HepG2 (cell line): ENCODE results near the gene HCRT. TPM values are rescaled to one million over a fixed set of nuclear protein-coding genes. Genes with fewer than 3 reads are reported as not detected.

Experiments
- BHLHE40 ChIP-seq: IDR thresholded peaks from 2 replicates; pipeline ENCODE4 v1.6.1; 2011; ENCODE audit warnings: low read length, improper control_type of control experiment
- CC2D1A ChIP-seq: sonication (generic); formaldehyde crosslinking; IDR thresholded peaks from 2 replicates; pipeline ENCODE4 v1.8.1; 2023; ENCODE audit warnings: mild to moderate bottlenecking, missing genetic modification reagents
- HES4 ChIP-seq: sonication (generic); formaldehyde crosslinking; IDR thresholded peaks from 2 replicates; pipeline ENCODE4 v1.9.0; 2021; ENCODE audit warnings: mild to moderate bottlenecking, missing genetic modification reagents, borderline replicate concordance
- HNF4A ChIP-seq: sonication (generic); formaldehyde crosslinking; IDR thresholded peaks from 2 replicates; pipeline ENCODE4 v1.4.0; 2020; ENCODE audit warnings: missing genetic modification reagents
- ISX ChIP-seq: sonication (generic); formaldehyde crosslinking; conservative IDR thresholded peaks from 2 replicates; pipeline ENCODE4 v1.5.0; 2020; ENCODE audit warnings: missing genetic modification reagents
- PAX8 ChIP-seq: sonication (generic); formaldehyde crosslinking; IDR thresholded peaks from 2 replicates; pipeline ENCODE4 v1.8.0; 2022; ENCODE audit warnings: mild to moderate bottlenecking, missing genetic modification reagents, borderline replicate concordance
- RFX3 ChIP-seq: IDR thresholded peaks from 2 replicates; pipeline ENCODE4 v1.6.1; 2016; ENCODE audit warnings: missing biosample characterization, missing genetic modification reagents
- RNF2 ChIP-seq: fragments of 450-650 bp; conservative IDR thresholded peaks from 2 replicates; pipeline ENCODE4 v1.6.1; 2016; ENCODE audit warnings: low read depth
- SMARCE1 ChIP-seq: fragments of 450-650 bp; IDR thresholded peaks from 2 replicates; pipeline ENCODE4 v1.6.1; 2017; ENCODE audit warnings: borderline replicate concordance
- TEAD3 ChIP-seq: optimal IDR thresholded peaks from 2 replicates; pipeline ENCODE3; 2016; ENCODE audit warnings: borderline replicate concordance
- U2AF1 ChIP-seq: fragments of 200-400 bp; formaldehyde crosslinking; optimal IDR thresholded peaks from 2 replicates; pipeline ENCODE3; 2017; ENCODE audit warnings: mild to moderate bottlenecking, low read depth, low read length
- XRCC5 ChIP-seq: fragments of 200-400 bp; formaldehyde crosslinking; optimal IDR thresholded peaks from 2 replicates; pipeline ENCODE3; 2017; ENCODE audit warnings: mild to moderate bottlenecking, low read length
- ZBTB7B ChIP-seq: sonication (generic); formaldehyde crosslinking; IDR thresholded peaks from 2 replicates; pipeline ENCODE4 v1.4.0; 2020; ENCODE audit warnings: missing genetic modification reagents
- ZNF20 ChIP-seq: sonication (generic); formaldehyde crosslinking; IDR thresholded peaks from 2 replicates; pipeline ENCODE4 v1.4.0; 2020; ENCODE audit warnings: mild to moderate bottlenecking, moderate library complexity, missing genetic modification reagents
- ZNF282 ChIP-seq: fragments of 450-650 bp; IDR thresholded peaks from 2 replicates; pipeline ENCODE4 v1.6.1; 2018; ENCODE audit not compliant: partially characterized antibody
- ZNF550 ChIP-seq: sonication (generic); formaldehyde crosslinking; IDR thresholded peaks from 2 replicates; pipeline ENCODE4 v1.4.0; 2020; ENCODE audit warnings: mild to moderate bottlenecking, missing genetic modification reagents, borderline replicate concordance
- ZNF558 ChIP-seq: sonication (generic); formaldehyde crosslinking; IDR thresholded peaks from 2 replicates; pipeline ENCODE4 v1.9.0; 2022; ENCODE audit warnings: mild to moderate bottlenecking, missing genetic modification reagents, borderline replicate concordance
- ZNF749 ChIP-seq: sonication (generic); formaldehyde crosslinking; IDR thresholded peaks from 2 replicates; pipeline ENCODE4 v1.8.0; 2022; ENCODE audit warnings: mild to moderate bottlenecking, missing genetic modification reagents, moderate library complexity, borderline replicate concordance
- ZNF776 ChIP-seq: sonication (generic); formaldehyde crosslinking; IDR thresholded peaks from 2 replicates; pipeline ENCODE4 v1.4.0; 2020; ENCODE audit warnings: mild to moderate bottlenecking, missing genetic modification reagents
- ZSCAN25 ChIP-seq: sonication (generic); formaldehyde crosslinking; IDR thresholded peaks from 2 replicates; pipeline ENCODE4 v1.8.0; 2022; ENCODE audit warnings: mild to moderate bottlenecking, missing genetic modification reagents
- ZSCAN29 ChIP-seq: sonication (generic); formaldehyde crosslinking; conservative IDR thresholded peaks from 2 replicates; pipeline ENCODE4 v1.4.0; 2020; ENCODE audit warnings: mild to moderate bottlenecking, missing genetic modification reagents
- polyA plus RNA-seq, 8 experiments: library from polyadenylated mRNA; depleted of rRNA in 3 of 8; stranded (reverse) in 7 of 8; unstranded in 1 of 8; fragments of >200 nt; fragmentation: Illumina TruSeq in 4 of 8; extraction: Trizol in 4 of 8; gene quantifications; 2 replicates each; pipeline versions ENCODE4 v1.2.1 to v1.2.3, GENCODE V29; 2011 to 2016; ENCODE audit warnings: low read depth in 4 of 8, missing spikeins in 1 of 8, mixed read lengths in 1 of 8; ENCODE audit not compliant: insufficient read depth in 1 of 8
- total RNA-seq, 5 experiments: library from RNA; depleted of rRNA; stranded (reverse); fragments of >200 nt; fragmentation: Illumina TruSeq; extraction: Trizol; gene quantifications; 2 replicates each; pipeline ENCODE4 v1.2.3, GENCODE V29; 2016; ENCODE audit warnings: low read depth in 1 of 5
- TF ChIP-seq, protein P1 (sequence below): sonication (generic); formaldehyde crosslinking; IDR thresholded peaks from 2 replicates; pipeline ENCODE4 v1.4.0; 2020; ENCODE audit warnings: mild to moderate bottlenecking, missing genetic modification reagents
- TF ChIP-seq, protein P2 (sequence below): sonication (generic); formaldehyde crosslinking; IDR thresholded peaks from 2 replicates; pipeline ENCODE4 v1.4.0; 2020; ENCODE audit warnings: missing genetic modification reagents, borderline replicate concordance
- TF ChIP-seq, protein P3 (sequence below): sonication (generic); formaldehyde crosslinking; IDR thresholded peaks from 2 replicates; pipeline ENCODE4 v1.4.0; 2020; ENCODE audit warnings: missing genetic modification reagents
- TF ChIP-seq, protein P4 (sequence below): sonication (generic); formaldehyde crosslinking; IDR thresholded peaks from 2 replicates; pipeline ENCODE4 v1.4.0; 2020; ENCODE audit warnings: mild to moderate bottlenecking, missing genetic modification reagents

HCRT gene
- total and polyA plus RNA-seq, 2 of the 13 experiments (the other 11 are each of a cell fraction or from before 2014, with no cell fraction given): not detected

DNA sequence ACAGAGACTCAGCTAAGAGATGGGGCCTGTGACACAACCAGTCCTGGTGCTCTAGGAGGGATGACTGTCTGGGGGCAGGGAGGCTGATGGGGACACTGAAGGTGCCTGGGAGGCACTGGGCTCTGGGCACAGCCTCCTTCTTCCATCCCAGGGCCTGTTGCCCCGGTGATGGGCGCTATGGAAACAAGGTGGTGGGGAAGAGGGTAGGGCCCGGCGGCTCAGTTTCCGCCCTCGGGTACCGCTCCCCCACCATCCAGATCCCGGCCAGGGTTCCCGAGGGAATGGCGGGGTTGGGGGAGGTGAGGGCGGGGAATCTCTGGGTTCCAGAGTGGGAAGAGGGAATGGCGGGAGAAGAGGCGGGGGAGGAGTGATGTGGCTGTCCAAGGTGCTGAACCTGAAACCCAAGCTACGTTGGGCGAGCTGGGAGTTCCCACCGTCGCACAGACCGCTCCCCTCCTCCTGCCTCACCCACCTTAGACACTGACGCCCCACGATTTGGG, 5.3 kb downstream of the HCRT start (continued):
- TF ChIP-seq RNF2 (no peak), PAX8 (CRISPR knock-in tag) (0 out of 2 replicates have a peak, but pooled peaks have one; percentile 68), ZNF558 (CRISPR knock-in tag) (no peak; the same call in 1 of the 2 replicates), XRCC5 (peak; percentile 38), ZNF282 (no peak), ZNF550 (CRISPR knock-in tag) (no peak), ZNF749 (CRISPR knock-in tag) (peak; percentile 91; the same call in 1 of the 2 replicates), ZNF20 (CRISPR knock-in tag) (0 out of 2 replicates have a peak, but pooled peaks have one; percentile 21), ZBTB7B (CRISPR knock-in tag) (peak; percentile 70; the same call in 1 of the 2 replicates), ISX (CRISPR knock-in tag) (peak; percentile 93), RFX3 (CRISPR knock-in tag) (no peak), HES4 (CRISPR knock-in tag) (peak; percentile 93; the same call in 1 of the 2 replicates), ZSCAN25 (CRISPR knock-in tag) (peak; percentile 75; the same call in 1 of the 2 replicates), ZSCAN29 (CRISPR knock-in tag) (no peak), BHLHE40 (no peak), TEAD3 (CRISPR knock-in tag) (peak; percentile 84), ZNF776 (no peak), SMARCE1 (no peak), HNF4A (CRISPR knock-in tag) (no peak), CC2D1A (CRISPR knock-in tag) (no peak), U2AF1 (no peak)
- TF ChIP-seq, protein P1, sequence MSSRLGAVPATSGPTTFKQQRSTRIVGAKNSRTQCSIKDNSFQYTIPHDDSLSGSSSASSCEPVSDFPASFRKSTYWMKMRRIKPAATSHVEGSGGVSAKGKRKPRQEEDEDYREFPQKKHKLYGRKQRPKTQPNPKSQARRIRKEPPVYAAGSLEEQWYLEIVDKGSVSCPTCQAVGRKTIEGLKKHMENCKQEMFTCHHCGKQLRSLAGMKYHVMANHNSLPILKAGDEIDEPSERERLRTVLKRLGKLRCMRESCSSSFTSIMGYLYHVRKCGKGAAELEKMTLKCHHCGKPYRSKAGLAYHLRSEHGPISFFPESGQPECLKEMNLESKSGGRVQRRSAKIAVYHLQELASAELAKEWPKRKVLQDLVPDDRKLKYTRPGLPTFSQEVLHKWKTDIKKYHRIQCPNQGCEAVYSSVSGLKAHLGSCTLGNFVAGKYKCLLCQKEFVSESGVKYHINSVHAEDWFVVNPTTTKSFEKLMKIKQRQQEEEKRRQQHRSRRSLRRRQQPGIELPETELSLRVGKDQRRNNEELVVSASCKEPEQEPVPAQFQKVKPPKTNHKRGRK: no peak
- TF ChIP-seq, protein P2, sequence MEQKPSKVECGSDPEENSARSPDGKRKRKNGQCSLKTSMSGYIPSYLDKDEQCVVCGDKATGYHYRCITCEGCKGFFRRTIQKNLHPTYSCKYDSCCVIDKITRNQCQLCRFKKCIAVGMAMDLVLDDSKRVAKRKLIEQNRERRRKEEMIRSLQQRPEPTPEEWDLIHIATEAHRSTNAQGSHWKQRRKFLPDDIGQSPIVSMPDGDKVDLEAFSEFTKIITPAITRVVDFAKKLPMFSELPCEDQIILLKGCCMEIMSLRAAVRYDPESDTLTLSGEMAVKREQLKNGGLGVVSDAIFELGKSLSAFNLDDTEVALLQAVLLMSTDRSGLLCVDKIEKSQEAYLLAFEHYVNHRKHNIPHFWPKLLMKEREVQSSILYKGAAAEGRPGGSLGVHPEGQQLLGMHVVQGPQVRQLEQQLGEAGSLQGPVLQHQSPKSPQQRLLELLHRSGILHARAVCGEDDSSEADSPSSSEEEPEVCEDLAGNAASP: peak; percentile 86
- TF ChIP-seq, protein P3, sequence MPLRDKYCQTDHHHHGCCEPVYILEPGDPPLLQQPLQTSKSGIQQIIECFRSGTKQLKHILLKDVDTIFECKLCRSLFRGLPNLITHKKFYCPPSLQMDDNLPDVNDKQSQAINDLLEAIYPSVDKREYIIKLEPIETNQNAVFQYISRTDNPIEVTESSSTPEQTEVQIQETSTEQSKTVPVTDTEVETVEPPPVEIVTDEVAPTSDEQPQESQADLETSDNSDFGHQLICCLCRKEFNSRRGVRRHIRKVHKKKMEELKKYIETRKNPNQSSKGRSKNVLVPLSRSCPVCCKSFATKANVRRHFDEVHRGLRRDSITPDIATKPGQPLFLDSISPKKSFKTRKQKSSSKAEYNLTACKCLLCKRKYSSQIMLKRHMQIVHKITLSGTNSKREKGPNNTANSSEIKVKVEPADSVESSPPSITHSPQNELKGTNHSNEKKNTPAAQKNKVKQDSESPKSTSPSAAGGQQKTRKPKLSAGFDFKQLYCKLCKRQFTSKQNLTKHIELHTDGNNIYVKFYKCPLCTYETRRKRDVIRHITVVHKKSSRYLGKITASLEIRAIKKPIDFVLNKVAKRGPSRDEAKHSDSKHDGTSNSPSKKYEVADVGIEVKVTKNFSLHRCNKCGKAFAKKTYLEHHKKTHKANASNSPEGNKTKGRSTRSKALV: 0 out of 2 replicates have a peak, but pooled peaks have one; percentile 74
- TF ChIP-seq, protein P4, sequence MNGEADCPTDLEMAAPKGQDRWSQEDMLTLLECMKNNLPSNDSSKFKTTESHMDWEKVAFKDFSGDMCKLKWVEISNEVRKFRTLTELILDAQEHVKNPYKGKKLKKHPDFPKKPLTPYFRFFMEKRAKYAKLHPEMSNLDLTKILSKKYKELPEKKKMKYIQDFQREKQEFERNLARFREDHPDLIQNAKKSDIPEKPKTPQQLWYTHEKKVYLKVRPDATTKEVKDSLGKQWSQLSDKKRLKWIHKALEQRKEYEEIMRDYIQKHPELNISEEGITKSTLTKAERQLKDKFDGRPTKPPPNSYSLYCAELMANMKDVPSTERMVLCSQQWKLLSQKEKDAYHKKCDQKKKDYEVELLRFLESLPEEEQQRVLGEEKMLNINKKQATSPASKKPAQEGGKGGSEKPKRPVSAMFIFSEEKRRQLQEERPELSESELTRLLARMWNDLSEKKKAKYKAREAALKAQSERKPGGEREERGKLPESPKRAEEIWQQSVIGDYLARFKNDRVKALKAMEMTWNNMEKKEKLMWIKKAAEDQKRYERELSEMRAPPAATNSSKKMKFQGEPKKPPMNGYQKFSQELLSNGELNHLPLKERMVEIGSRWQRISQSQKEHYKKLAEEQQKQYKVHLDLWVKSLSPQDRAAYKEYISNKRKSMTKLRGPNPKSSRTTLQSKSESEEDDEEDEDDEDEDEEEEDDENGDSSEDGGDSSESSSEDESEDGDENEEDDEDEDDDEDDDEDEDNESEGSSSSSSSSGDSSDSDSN (CRISPR knock-in tag): no peak
